ENCODE data around the gene GOLGA8S.
"Not testable (repeated sequence)": the region's sequence is repeated elsewhere in the genome, so short reads cannot be mapped to it uniquely, and the experiment has no call there.

The GOLGA8S gene

GRCh38 chr15:23354448-23354847 lies at the start of gene GOLGA8S:
Gene GOLGA8S (plus strand): TSS chr15:23354748. CDS start chr15:23354810, 62 bp downstream.
- not testable (repeated sequence) for DNase-seq

- not testable (repeated sequence) for DNase-seq
Measured at GRCh38 chr15:23304805-23305204, 49.7 kb upstream of the GOLGA8S start.

GRCh38 chr15:23305921-23306320 lies 48.6 kb upstream of the GOLGA8S start:
- not testable (repeated sequence) for DNase-seq

GRCh38 chr15:23311233-23311632 lies 43.3 kb upstream of the GOLGA8S start:
- not testable (repeated sequence) for DNase-seq

- not testable (repeated sequence) for DNase-seq
Measured at GRCh38 chr15:23334096-23334495, 20.5 kb upstream of the GOLGA8S start, which contains the start of gene GOLGA6L26. Gene GOLGA6L26 (minus strand): TSS chr15:23334196. CDS start chr15:23334135, 61 bp downstream.

GRCh38 chr15:23362622-23363021 lies 8.1 kb downstream of the GOLGA8S start:
- DNase-seq = not testable (repeated sequence)

GRCh38 chr15:23364261-23364660 lies 9.7 kb downstream of the GOLGA8S start:
- not testable (repeated sequence) for DNase-seq

GRCh38 chr15:23370578-23370977 lies 16.0 kb downstream of the GOLGA8S start:
- no peak for DNase-seq

GRCh38 chr15:23371134-23371533 lies 16.6 kb downstream of the GOLGA8S start:
- DNase-seq = not testable (repeated sequence)

- not testable (repeated sequence) for DNase-seq
Measured at GRCh38 chr15:23371868-23372267, 17.3 kb downstream of the GOLGA8S start.

GRCh38 chr15:23372284-23372683 lies 17.7 kb downstream of the GOLGA8S start:
- DNase-seq = no peak

GRCh38 chr15:23372891-23373600 lies 18.5 kb downstream of the GOLGA8S start:
- DNase-seq = not testable (repeated sequence)

- DNase-seq = not testable (repeated sequence)
Measured at GRCh38 chr15:23374226-23374625, 19.7 kb downstream of the GOLGA8S start.

- DNase-seq = not testable (repeated sequence)
Measured at GRCh38 chr15:23378946-23379345, 24.4 kb downstream of the GOLGA8S start.

- DNase-seq = not testable (repeated sequence)
Measured at GRCh38 chr15:23380700-23381099, 26.2 kb downstream of the GOLGA8S start.

GRCh38 chr15:23381192-23381591 lies 26.6 kb downstream of the GOLGA8S start:
- DNase-seq = not testable (repeated sequence)

GRCh38 chr15:23384371-23384770 lies 29.8 kb downstream of the GOLGA8S start:
- DNase-seq = no peak

- DNase-seq = no peak
Measured at GRCh38 chr15:23385886-23386430, 31.4 kb downstream of the GOLGA8S start.

- DNase-seq = no peak
Measured at GRCh38 chr15:23387621-23388190, 33.2 kb downstream of the GOLGA8S start.

- no peak for DNase-seq
Measured at GRCh38 chr15:23395030-23395692, 40.6 kb downstream of the GOLGA8S start.

- no peak for DNase-seq
Measured at GRCh38 chr15:23395832-23396231, 41.3 kb downstream of the GOLGA8S start.

GRCh38 chr15:23397779-23398178 lies 43.2 kb downstream of the GOLGA8S start:
- DNase-seq = no peak

GRCh38 chr15:23398357-23398756 lies 43.8 kb downstream of the GOLGA8S start:
- not testable (repeated sequence) for DNase-seq

All from CD4-positive, alpha-beta T cell treated with Interferon gamma for 1 hour (primary cell).